Measurements from ENCODE around the gene KCNG2. TPM values are rescaled to one million over a fixed set of nuclear protein-coding genes. Genes with fewer than 3 reads are reported as not detected.

KCNG2 gene
- total RNA-seq, 2 experiments from 2014 or later: not detected

DNA sequence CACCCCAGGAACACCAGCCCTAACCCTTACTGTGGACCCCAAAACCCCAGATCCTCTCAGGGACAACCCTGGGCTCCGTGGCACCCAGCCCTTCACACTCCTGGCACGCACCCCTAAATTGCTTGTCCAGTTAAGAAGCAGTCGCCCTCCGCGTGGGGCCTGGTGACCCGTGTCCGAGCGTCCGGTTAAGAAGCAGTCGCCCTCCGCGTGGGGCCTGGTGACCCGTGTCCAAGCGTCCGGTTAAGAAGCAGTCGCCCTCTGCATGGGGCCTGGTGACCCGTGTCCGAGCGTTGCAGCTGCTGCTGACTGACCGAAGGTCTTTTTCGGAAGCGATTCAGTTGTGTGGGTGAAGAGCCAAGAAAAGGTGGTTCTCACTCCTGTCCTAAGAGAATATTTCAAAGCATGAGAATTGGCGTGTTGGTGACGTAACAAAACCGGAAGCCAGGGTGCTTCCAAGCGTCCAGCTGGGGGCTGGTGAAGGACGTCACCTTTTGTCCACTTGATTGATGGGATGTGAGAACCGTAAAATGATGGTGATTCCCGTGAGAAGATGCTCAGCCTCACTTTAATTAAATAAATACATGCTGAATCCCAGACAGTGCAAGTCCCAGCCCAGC is 70.5 kb downstream of the KCNG2 start:
- CTCF ChIA-PET: no interaction called here
- Mint-ChIP-seq H3K4me1 (no peaks in the 10 kb centered on the region), H3K27ac (no peak overlapping the region), H3K4me3 (no peak overlapping the region), H3K27me3 (no peaks in the 10 kb centered on the region), H3K9me3 (no peaks in the 10 kb centered on the region), H3K36me3 (ENCODE audit: low read depth) (no peaks in the 10 kb centered on the region)
- DNase-seq: no peak
- POLR2A ChIA-PET: no interaction called here

DNA sequence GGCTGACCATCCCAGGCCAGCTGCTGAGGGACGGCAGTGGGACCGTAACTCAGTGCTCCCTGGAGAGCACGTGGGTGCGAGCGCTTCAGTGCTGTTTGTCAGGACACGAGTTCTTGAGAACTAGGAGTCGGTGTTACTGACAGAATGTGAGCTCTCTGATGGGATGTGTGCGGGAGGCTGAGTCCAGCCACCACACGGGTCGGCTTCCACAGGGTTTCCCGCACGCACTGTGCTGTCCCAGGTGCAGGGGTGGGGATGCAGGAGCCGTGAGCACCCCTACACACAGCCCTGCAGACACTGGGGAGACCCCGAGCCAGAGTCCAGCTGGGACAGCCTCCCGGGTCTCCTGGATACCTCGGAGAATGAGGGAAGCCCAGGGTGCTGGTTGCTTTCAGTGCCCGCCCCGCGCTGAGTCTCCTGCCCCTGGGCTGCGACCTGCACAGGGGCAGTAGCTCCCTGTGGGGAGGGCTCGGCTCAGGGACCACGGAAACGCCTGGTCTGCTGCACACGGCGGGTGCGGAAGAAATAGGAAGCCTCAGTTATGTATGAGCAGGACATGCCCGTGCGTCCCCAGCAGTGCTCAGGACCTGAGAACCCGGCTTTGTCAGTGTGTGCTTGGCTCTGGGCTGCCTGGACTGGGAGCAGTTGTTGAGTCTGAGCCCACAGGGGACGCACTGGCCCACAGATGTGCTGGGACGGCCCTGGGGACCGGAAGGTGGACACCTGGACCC is 71.2 kb downstream of the KCNG2 start:
- ChIA-PET POLR2A (no interaction called here), CTCF (no interaction called here)
- Mint-ChIP-seq H3K36me3 (ENCODE audit: low read depth) (no peaks in the 10 kb centered on the region), H3K4me1 (no peaks in the 10 kb centered on the region), H3K27ac (no peak overlapping the region), H3K27me3 (no peaks in the 10 kb centered on the region), H3K9me3 (no peaks in the 10 kb centered on the region), H3K4me3 (no peak overlapping the region)
- DNase-seq: no peak

GRCh38 chr18:79869591-79870300 is 72.0 kb downstream of the KCNG2 start:
- ChIA-PET CTCF (interaction anchor here (1.3 kb wide), 1 partner anchor 17 kb away, joined by 3 read pairs; no protein-coding TSS in a partner anchor), POLR2A (no interaction called here)
- H3K27ac Mint-ChIP-seq: no peak overlapping the region
- H3K4me1 Mint-ChIP-seq: no peaks in the 10 kb centered on the region
- H3K27me3 Mint-ChIP-seq: no peaks in the 10 kb centered on the region
- H3K36me3 Mint-ChIP-seq (ENCODE audit: low read depth): no peaks in the 10 kb centered on the region
- H3K9me3 Mint-ChIP-seq: no peaks in the 10 kb centered on the region
- DNase-seq: no peak
- H3K4me3 Mint-ChIP-seq: no peak overlapping the region

DNA sequence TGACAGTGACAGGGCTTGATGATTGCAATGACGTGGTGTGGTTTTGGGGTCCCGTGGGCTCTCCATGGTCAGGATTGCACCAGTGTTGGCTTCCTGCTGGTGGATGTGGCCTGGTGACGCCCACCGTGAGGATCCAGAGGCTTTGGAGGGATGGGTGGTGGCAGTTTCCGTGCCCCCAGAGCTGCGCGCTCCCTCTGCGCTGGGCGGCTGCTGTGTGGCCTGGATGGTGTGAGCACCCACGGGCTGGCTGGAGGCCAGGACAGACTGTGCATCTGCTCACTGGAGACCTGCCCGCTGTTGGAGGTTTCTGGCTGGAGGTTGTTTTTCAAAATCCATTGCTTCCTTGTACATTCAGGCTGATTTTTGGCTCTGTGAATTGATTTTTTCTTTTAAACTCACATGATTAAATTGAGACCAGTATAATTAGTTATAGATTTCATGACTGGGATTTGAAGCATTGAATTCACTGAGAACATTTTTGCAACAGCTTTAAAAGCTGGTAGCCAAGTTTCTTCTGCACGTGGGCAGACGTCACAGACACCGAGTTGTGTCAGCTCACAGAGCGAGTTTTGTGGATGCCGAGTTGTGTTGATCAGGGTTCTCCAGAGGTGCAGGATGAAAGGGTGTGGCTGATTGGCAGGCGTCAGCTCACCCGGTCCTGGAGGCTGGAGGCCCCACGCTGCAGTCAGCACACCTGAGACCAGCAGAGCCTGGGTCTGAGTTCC is 72.7 kb downstream of the KCNG2 start:
- CTCF ChIA-PET: interaction anchor here (1.3 kb wide), 1 partner anchor 17 kb away, joined by 3 read pairs; no protein-coding TSS in a partner anchor

GRCh38 chr18:79871026-79871390 is 73.3 kb downstream of the KCNG2 start:
- ChIA-PET POLR2A (no interaction called here), CTCF (no interaction called here)
- Mint-ChIP-seq H3K4me3 (no peak overlapping the region), H3K36me3 (ENCODE audit: low read depth) (no peaks in the 10 kb centered on the region), H3K4me1 (no peaks in the 10 kb centered on the region), H3K27ac (no peak overlapping the region), H3K27me3 (no peaks in the 10 kb centered on the region), H3K9me3 (no peaks in the 10 kb centered on the region)
- DNase-seq: no peak

More for the DNA sequence above, 72.7 kb downstream of the KCNG2 start:
- Mint-ChIP-seq H3K27ac (no peak overlapping the region), H3K9me3 (no peaks in the 10 kb centered on the region), H3K4me1 (no peaks in the 10 kb centered on the region), H3K4me3 (no peak overlapping the region), H3K27me3 (no peaks in the 10 kb centered on the region), H3K36me3 (ENCODE audit: low read depth) (no peaks in the 10 kb centered on the region)
- no peak for DNase-seq
- POLR2A ChIA-PET: no interaction called here

- ChIA-PET POLR2A (no interaction called here), CTCF (no interaction called here)
- H3K4me1 Mint-ChIP-seq: no peaks in the 10 kb centered on the region
- no peaks in the 10 kb centered on the region for H3K9me3 Mint-ChIP-seq
- no peak for DNase-seq
- no peak overlapping the region for H3K4me3 Mint-ChIP-seq
- no peak overlapping the region for H3K27ac Mint-ChIP-seq
- H3K36me3 Mint-ChIP-seq (ENCODE audit: low read depth): no peaks in the 10 kb centered on the region
- H3K27me3 Mint-ChIP-seq: no peaks in the 10 kb centered on the region
Observed at GRCh38 chr18:79871481-79872091, 73.8 kb downstream of the KCNG2 start.

DNA sequence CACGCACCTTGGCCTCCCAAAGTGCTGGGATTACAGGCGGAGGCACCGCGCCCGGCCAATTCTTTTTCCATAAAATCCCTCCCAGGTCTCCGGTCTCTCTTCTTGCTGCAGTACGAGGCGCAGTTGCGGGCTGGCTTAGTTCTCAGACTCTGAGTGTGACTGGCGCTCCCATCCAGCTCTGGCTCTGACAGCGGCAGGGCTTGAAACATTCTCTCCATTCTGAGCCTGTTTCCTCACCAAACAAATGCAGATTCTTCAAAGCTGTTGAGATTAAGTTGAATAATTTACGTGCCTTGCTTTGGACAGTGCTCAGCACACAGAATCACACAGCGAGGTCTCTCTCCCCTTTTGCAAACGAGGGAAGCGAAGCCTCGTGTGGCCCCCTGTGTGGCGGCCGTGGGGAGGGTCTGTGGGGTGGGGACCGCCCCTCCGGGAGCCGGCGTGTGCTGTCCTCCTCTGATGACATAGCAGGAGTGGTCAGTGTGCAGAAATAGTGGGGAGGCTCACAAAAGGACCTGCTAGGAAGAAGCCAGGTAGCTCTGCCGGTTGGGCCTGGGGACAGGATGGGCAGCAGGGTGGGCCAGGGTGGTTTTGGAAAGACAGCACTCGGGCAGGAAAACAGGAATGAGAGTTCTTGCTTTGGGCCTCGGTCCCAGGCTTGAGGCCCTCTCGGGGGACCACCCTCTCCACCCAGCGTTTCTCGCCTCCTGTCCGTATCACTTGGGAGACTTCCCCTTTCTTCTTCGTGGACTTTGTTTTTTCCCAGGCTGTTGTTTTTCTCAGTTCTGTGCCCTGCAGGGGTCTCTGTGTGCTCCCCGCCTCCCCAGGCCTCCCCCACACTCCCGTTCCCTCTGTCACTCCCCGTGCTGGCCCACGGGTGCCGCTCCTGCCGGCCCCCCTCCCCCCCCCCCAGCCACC is 75.0 kb downstream of the KCNG2 start:
- ChIA-PET CTCF (no interaction called here), POLR2A (no interaction called here)
- no peaks in the 10 kb centered on the region for H3K27me3 Mint-ChIP-seq

DNA sequence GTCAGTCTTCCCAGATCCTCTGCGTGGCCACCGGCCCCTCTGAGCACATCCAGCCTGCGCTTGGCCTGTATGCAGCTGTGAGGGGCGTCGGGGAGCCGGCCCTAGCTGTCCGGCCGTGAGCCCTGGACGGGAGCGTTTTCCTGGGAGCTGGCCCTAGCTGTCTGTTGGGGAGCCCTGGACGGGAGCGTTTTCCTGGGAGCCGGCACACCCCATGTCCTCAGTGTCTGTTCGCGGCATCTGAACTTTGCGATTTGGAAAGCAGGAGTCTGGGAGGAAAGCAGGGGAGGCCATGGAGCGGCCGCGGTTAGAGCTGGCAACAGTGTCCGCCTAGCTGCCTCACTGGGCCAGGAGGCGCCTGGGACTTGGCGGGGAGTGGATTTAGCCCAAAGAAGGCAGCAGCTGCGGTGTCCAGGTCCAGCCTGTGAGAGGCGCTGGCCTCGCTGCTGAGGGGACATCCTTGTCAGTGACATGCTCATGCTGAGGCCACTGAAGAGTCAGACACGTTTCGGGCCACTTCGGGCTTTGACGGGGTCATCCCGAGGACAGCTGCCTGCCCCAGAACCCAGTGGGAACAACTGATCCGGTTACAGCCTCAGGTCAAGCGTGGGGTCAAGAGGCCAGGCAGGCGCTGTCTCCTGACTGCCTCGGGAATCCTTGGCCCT is 75.8 kb downstream of the KCNG2 start:
- no peaks in the 10 kb centered on the region for H3K9me3 Mint-ChIP-seq
- no peaks in the 10 kb centered on the region for H3K4me1 Mint-ChIP-seq
- no peak for DNase-seq
- no peak overlapping the region for H3K4me3 Mint-ChIP-seq
- POLR2A ChIA-PET: no interaction called here
- H3K27ac Mint-ChIP-seq: no peak overlapping the region
- CTCF ChIA-PET: no interaction called here
- H3K36me3 Mint-ChIP-seq (ENCODE audit: low read depth): no peaks in the 10 kb centered on the region
- H3K27me3 Mint-ChIP-seq: no peaks in the 10 kb centered on the region

More for the DNA sequence above, 75.0 kb downstream of the KCNG2 start:
- Mint-ChIP-seq H3K4me3 (no peak overlapping the region), H3K4me1 (no peaks in the 10 kb centered on the region), H3K36me3 (ENCODE audit: low read depth) (no peaks in the 10 kb centered on the region), H3K27ac (no peak overlapping the region), H3K9me3 (no peaks in the 10 kb centered on the region)
- no peak for DNase-seq

GRCh38 chr18:79874553-79875530 is 77.1 kb downstream of the KCNG2 start:
- Mint-ChIP-seq H3K4me1 (no peaks in the 10 kb centered on the region), H3K36me3 (ENCODE audit: low read depth) (no peaks in the 10 kb centered on the region), H3K27me3 (no peaks in the 10 kb centered on the region), H3K27ac (no peak overlapping the region), H3K4me3 (no peak overlapping the region), H3K9me3 (no peaks in the 10 kb centered on the region)
- CTCF ChIA-PET: no interaction called here
- DNase-seq: no peak
- POLR2A ChIA-PET: no interaction called here

DNA sequence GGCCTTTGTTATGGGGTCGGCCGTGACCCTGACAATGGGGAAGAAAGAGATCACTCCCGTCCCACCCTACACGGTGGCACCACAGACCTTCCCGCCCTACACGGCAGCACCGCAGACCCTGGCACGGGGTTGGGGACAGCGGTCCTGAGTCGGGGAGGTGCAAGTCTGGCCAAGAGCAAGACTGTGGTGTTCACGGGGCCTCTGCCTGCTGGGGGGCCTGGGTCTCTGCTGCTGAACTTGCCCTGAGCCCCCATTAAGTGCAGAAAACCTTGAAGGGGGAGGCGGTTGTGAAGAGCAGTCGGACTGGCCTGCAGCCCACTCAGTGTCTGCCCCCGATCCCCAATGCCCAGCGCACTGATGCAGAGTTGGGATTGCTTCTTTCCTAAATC is 77.8 kb downstream of the KCNG2 start:
- POLR2A ChIA-PET: no interaction called here
- Mint-ChIP-seq H3K27me3 (no peaks in the 10 kb centered on the region), H3K27ac (no peak overlapping the region), H3K4me1 (no peaks in the 10 kb centered on the region), H3K36me3 (ENCODE audit: low read depth) (no peaks in the 10 kb centered on the region), H3K9me3 (no peaks in the 10 kb centered on the region), H3K4me3 (no peak overlapping the region)
- DNase-seq: no peak
- CTCF ChIA-PET: no interaction called here

DNA sequence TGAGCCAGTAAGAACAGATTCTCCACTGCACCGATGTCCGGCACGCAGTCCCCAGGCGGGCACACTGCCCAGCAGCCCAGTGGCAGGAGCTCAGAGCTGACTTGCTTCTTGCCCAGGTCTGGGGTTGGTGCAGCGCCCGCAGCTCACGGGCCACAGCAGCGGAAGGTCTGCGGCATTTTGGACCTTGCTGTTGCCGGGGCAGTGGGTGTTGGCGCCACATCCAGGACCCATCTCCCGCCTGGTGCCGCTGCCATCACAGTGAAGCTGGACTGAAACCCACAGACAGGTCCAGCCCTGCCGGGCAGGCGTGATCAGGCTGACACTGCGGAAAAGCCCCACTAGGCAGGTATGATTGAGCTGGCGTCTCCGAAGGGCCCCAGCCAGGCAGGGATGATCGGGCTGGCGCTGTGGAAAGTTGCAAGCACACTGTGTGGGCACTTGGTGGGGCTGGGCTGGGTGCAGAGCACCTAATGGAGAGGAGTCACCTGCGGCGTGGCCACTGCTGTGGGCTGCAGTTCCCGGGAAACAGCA is 78.3 kb downstream of the KCNG2 start:
- no peaks in the 10 kb centered on the region for H3K27me3 Mint-ChIP-seq
- H3K4me3 Mint-ChIP-seq: no peak overlapping the region
- H3K4me1 Mint-ChIP-seq: no peaks in the 10 kb centered on the region
- ChIA-PET POLR2A (no interaction called here), CTCF (no interaction called here)
- H3K36me3 Mint-ChIP-seq (ENCODE audit: low read depth): no peaks in the 10 kb centered on the region
- DNase-seq: no peak
- H3K27ac Mint-ChIP-seq: no peak overlapping the region
- no peaks in the 10 kb centered on the region for H3K9me3 Mint-ChIP-seq
